Lung (tissue), 12 donors: ENCODE measurements around the gene VPS16. TPM values are rescaled to one million over a fixed set of nuclear protein-coding genes. Genes with fewer than 3 reads are reported as not detected.

ENCODE experiments used
- ATAC-seq: fragments of 200-7000 bp; cut with Tn5 transposase; one replicate; pipeline ENCODE4 v1.9.1; 2020; ENCODE audit warnings: moderate number of reproducible peaks; ENCODE audit not compliant: insufficient read depth, low FRiP score
- DNase-seq, 3 donors: peaks; one replicate each; pipeline ENCODE4 v3.0.0-alpha.2; 2013 to 2017
- H3K27ac ChIP-seq, 2 donors: one replicate each; pipeline ENCODE4 v1.5.1; 2013; ENCODE audit warnings: mild to moderate bottlenecking in 2 of 2, moderate library complexity in 2 of 2, control low read depth in 1 of 2, inconsistent platforms in 1 of 2, low read depth in 1 of 2, low read length in 1 of 2
- H3K27me3 ChIP-seq, 3 donors: one replicate each; pipeline ENCODE4 v1.5.1; 2013; ENCODE audit warnings: low read length in 2 of 3; ENCODE audit not compliant: control insufficient read depth in 3 of 3, insufficient read depth in 3 of 3
- H3K36me3 ChIP-seq, 4 donors: one replicate each; pipeline ENCODE4 v1.5.1; 2013; ENCODE audit warnings: low read length in 4 of 4, mild to moderate bottlenecking in 1 of 4, moderate library complexity in 1 of 4; ENCODE audit not compliant: control insufficient read depth in 4 of 4, insufficient read depth in 4 of 4
- H3K4me1 ChIP-seq, 5 donors: one replicate each; pipeline ENCODE4 v1.5.1; 2013; ENCODE audit warnings: low read length in 5 of 5, mild to moderate bottlenecking in 2 of 5, moderate library complexity in 1 of 5; ENCODE audit not compliant: control insufficient read depth in 5 of 5, insufficient read depth in 5 of 5
- H3K4me3 ChIP-seq: one replicate; pipeline ENCODE4 v1.5.1; 2013; ENCODE audit warnings: mild to moderate bottlenecking, control low read depth, moderate library complexity
- H3K9ac ChIP-seq, 2 donors: one replicate each; pipeline ENCODE4 v1.5.1; 2013; ENCODE audit warnings: low read length in 2 of 2, control low read depth in 1 of 2; ENCODE audit not compliant: insufficient read depth in 1 of 2
- H3K9me3 ChIP-seq, 4 donors: one replicate each; pipeline ENCODE4 v1.5.1; 2013; ENCODE audit warnings: low read length in 3 of 4, mild to moderate bottlenecking in 1 of 4, moderate library complexity in 1 of 4; ENCODE audit not compliant: control insufficient read depth in 4 of 4, insufficient read depth in 3 of 4
- WGBS, 2 donors: extraction: QIAGEN DNeasy Blood & Tissue Kit; methylation state at CpG; one replicate each; pipeline ENCODE4 v1.1.7; 2013; 5-methylcytosine and 5-hydroxymethylcytosine counted together
- polyA plus RNA-seq, 2 donors: library from polyadenylated mRNA; stranded (reverse); fragments of 200-250 nt; gene quantifications; one replicate each; pipeline ENCODE4 v1.2.1, GENCODE V29; 2013
- total RNA-seq, 2 donors: library from RNA; depleted of rRNA in 1 of 2; stranded (reverse); fragments of >200 nt in 1 of 2; gene quantifications; one replicate each; pipeline ENCODE4 v1.2.1, GENCODE V29; 2014 to 2021
- TF ChIP-seq, protein P1 (sequence below): IDR thresholded peaks from 2 replicates; pipeline ENCODE4 v1.5.1; 2012; ENCODE audit warnings: mild to moderate bottlenecking; ENCODE audit errors: control extremely low read depth, extremely low read depth
- donor health status: control.
- donor health status: control.
- donor health status: Bipolar disorder and iron deficiency.
- donor health status: healthy.
- donor health status: DM: yes; HTN: yes; CAD: no.

The VPS16 gene
- total and polyA plus RNA-seq, 4 donors, result 26.1 to 53.4 (median 42.5) TPM

DNA sequence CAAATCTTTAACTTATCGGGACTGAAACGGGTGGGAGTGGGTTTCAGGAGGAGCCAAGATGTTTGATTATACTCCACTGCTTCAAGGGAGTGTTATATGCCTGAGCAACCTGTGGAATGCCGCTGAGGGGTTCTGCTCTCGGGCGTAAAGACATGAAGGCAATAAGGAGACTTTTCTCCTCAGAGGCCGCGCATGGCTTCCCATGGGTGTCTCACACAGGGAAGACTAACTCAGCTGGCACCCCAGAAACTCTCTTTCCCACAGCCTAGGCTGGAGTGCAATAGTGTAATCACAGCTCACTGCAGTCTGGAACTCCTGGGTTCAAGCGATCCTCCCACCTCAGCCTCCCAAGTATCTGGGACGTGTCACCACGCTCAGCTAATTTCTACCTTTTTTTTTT, 30.9 kb upstream of the VPS16 start:
- Histone ChIP-seq H3K27me3 (peaks cover 0 to 38% (median 19%) of the 10 kb centered on the region in 3 donors), H3K27ac (no peak overlapping the region), H3K9me3 (peaks cover 0 to 2% (median 0%) of the 10 kb centered on the region in 4 donors), H3K9ac (no peak overlapping the region), H3K4me3 (no peak overlapping the region), H3K4me1 (peaks cover 0 to 2% (median 0%) of the 10 kb centered on the region in 5 donors), H3K36me3 (no peaks in the 10 kb centered on the region)
- 89 to 97% methylated on average over 10 of the region's 10 CpGs for WGBS, 2 donors
- ATAC-seq (no peak), DNase-seq (no peak)
- TF ChIP-seq, protein P1, sequence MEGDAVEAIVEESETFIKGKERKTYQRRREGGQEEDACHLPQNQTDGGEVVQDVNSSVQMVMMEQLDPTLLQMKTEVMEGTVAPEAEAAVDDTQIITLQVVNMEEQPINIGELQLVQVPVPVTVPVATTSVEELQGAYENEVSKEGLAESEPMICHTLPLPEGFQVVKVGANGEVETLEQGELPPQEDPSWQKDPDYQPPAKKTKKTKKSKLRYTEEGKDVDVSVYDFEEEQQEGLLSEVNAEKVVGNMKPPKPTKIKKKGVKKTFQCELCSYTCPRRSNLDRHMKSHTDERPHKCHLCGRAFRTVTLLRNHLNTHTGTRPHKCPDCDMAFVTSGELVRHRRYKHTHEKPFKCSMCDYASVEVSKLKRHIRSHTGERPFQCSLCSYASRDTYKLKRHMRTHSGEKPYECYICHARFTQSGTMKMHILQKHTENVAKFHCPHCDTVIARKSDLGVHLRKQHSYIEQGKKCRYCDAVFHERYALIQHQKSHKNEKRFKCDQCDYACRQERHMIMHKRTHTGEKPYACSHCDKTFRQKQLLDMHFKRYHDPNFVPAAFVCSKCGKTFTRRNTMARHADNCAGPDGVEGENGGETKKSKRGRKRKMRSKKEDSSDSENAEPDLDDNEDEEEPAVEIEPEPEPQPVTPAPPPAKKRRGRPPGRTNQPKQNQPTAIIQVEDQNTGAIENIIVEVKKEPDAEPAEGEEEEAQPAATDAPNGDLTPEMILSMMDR, result no peak

DNA sequence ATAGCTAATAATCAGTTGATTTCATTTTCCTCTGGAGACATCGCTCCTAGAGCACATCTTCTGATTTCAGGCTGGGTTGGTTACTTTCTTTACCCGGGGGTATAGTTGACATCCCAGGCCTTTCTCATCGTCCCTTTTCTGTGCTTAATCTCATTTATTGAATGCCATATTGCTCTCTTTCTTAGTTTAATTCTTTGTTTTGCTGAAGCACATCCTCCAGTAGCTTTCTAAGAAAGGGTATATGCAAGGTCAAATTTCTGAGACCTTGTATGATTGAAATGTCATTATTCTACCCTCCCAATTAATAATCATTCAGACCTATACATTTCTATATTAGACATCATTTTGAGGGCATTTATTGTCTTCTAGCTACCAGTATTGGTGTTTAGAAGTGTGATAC, 28.4 kb upstream of the VPS16 start:
- DNase-seq (no peak), ATAC-seq (no peak)
- WGBS, 2 donors, result 74 to 78% methylated on average over 3 of the region's 3 CpGs
- Histone ChIP-seq H3K4me3 (no peak overlapping the region), H3K36me3 (no peaks in the 10 kb centered on the region), H3K27me3 (peaks cover 0 to 15% (median 7%) of the 10 kb centered on the region in 3 donors), H3K4me1 (no peaks in the 10 kb centered on the region), H3K27ac (no peak overlapping the region), H3K9me3 (peaks cover 0 to 2% (median 0%) of the 10 kb centered on the region in 4 donors), H3K9ac (no peak overlapping the region)
- TF ChIP-seq, protein P1, result no peak

- 97 to 100% methylated on average over 1 of the region's 1 CpG for WGBS, 2 donors
- Histone ChIP-seq H3K9ac (no peak overlapping the region), H3K9me3 (peaks cover 0 to 2% (median under 1%) of the 10 kb centered on the region in 4 donors), H3K36me3 (no peaks in the 10 kb centered on the region), H3K4me3 (no peak overlapping the region), H3K4me1 (peaks cover 0 to 4% (median 0%) of the 10 kb centered on the region in 5 donors), H3K27me3 (peaks cover 0 to 2% (median 0%) of the 10 kb centered on the region in 3 donors), H3K27ac (no peak overlapping the region)
- ATAC-seq (no peak), DNase-seq (no peak)
- TF ChIP-seq, protein P1, result no peak
These were observed 26.5 kb upstream of the VPS16 start for GRCh38 chr20:2814076-2814475.

- WGBS, 2 donors, result 37% methylated on average over 3 to 5 of the region's 5 CpGs
- Histone ChIP-seq H3K9me3 (peaks cover 0 to 2% (median under 1%) of the 10 kb centered on the region in 4 donors), H3K4me3 (no peak within 1 kb of the TSS), H3K27me3 (peaks cover 0 to 2% (median 0%) of the 10 kb centered on the region in 3 donors), H3K27ac (no peak within 1 kb of the TSS), H3K36me3 (no peaks in the 10 kb centered on the region), H3K9ac (no peak within 1 kb of the TSS), H3K4me1 (peaks cover 0 to 5% (median 0%) of the 10 kb centered on the region in 5 donors)
- TF ChIP-seq, protein P1, result no peak
- ATAC-seq, result no peak
- peak; percentile 33 to 44 (median 37) for DNase-seq
These were observed 25.9 kb upstream of the VPS16 start, which contains the start of gene C20orf141 for GRCh38 chr20:2814587-2815051. Gene C20orf141 (plus strand): TSS chr20:2814987. CDS start chr20:2815185, 198 bp downstream.
